ENCODE results near the gene ABLIM1. TPM values are rescaled to one million over a fixed set of nuclear protein-coding genes. Genes with fewer than 3 reads are reported as not detected.
A peak's percentile ranks its signal among the peaks of the same experiment; 100 is the strongest.

Gene ABLIM1
- polyA plus RNA-seq, 10 donors: 47.0 to 67.4 (median 52.4) TPM

DNA sequence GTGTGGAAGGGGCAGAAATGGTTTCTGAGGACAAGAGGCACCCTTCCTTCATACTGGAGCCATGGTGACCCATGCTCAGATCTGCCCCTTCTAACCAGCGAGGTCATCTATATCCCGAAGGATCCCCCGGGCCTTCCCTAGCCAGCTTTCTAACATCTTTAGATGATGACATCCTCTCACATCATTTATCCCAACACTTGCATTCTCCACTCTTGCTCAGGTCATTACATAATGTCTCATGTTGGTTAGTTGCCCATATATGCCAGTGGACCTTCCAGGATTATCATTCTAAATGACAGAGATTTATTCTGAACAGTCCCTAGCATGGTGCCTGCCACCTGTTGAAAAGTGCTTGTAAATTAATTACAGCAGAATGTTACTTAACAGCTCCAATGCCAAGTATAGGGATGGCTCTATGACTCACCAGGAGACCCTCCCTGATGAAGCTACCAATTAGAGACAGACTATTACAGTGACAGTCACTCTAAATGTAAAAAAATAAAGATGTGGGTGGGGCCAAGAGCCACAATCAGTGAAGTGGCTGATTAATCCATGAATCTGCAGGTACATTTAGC lies 22.6 kb upstream of the ABLIM1 start:
- DNase-seq: no peak

DNA sequence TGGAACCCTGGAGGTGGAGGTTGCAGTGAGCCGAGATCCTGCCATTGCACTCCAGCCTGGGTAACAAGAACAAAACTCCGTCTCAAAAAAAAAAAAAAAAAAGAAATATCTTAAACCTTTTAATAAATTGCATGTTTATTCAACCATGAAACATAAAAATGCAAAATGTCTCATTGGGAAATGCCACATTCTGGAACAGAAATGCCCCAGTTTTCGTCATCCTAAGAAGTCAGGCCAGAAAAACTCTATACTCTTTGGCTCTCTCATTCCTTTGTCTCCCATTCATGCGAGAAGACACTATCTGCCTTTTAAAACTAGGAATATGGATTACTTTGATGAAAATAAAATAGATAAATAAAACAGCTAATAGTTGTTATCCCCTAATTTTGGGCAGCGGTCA lies 21.5 kb upstream of the ABLIM1 start:
- no peak for DNase-seq

DNA sequence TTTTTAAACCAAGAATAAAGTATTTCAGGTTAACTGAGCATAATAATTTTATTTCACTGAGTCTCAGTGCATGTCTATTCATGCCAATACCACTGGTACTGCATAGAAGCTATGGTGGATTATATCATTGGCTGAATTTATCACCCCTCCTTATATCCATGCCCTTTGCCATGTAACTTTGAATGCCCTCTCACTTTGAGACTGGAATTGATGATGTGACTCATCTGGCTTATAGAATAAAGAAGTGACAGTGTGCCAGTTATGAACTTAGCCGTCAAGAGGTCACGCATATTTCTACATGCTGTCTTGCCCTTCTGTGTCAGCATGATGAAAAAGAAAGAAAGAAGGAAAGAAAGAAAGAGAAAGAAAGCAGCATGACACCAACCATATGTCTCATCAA lies 20.7 kb upstream of the ABLIM1 start:
- no peak for DNase-seq

DNA sequence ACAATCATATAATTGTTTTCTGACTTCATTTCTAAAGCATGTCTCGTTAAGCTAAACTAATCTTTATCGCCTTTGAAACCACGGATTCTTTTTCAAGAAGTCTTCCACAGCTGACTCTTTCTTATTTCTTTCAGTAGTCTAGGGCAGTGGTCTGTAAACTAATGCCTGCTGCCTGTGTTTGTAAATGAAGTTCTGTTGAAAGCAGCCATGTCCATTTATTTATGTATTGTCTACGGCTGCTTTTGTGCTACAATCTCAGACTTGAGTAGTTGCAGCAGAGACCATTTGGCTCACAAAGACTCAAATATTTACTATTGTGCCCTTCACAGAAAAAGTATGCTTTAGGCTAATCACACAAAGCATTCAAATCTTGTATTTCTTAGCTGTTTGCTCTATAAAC lies 20.3 kb upstream of the ABLIM1 start:
- no peak for DNase-seq

DNA sequence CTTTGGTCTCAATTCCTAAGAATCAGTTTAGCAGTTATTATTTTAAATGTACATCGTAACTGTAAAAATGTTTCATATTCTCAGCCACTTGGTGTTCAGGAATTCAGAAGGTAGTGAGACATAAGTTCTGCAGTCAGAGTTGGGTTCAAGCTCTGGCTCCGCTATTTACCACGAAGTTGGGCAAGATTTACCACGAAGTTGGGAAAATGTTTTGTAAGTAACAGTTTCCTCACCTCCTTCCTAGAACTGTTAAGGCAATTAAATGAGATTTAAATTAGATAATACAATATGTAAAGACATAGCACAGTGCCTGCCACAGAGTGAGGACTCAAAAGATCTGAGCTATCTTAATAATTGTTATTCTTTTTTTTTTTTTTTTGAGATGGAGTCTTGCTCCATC lies 16.3 kb upstream of the ABLIM1 start:
- no peak for DNase-seq

- DNase-seq: no peak
These were observed 11.6 kb upstream of the ABLIM1 start for GRCh38 chr10:114669648-114670047.

DNA sequence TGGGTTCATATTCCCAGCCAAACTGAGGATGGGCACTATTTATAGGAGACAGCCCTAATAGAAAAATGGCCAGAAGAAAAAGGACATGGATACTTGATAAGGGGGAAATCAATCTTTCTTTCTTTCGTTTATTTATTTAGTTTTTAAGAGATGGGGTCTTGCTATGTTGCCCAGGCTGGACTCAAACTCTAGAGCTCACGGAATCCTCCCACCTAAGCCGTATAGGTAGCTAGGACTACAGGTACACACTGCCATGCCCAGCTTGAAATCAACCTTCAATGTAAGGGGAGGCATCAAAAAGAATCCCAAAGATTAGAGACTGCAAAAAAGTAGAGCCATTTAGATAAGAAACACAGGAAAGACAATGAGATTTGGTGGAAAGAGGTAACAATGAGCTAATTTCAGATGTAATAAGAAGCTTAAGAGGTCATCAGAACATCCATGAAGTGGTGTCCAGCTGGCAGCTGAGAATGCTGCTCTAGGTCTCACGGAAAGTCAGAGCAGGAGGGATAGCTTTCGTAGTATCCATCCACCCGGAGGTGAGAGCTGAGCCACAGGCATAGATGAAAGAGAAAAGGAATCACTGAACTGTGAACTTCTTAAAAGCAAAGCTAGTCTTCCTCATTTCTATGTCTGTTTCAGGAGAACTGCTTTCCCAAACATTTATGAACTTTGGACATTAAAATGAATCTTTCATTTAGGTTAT lies 10.5 kb upstream of the ABLIM1 start:
- DNase-seq: no peak

- DNase-seq: no peak
These were observed 7.8 kb upstream of the ABLIM1 start for GRCh38 chr10:114665873-114666272.

DNA sequence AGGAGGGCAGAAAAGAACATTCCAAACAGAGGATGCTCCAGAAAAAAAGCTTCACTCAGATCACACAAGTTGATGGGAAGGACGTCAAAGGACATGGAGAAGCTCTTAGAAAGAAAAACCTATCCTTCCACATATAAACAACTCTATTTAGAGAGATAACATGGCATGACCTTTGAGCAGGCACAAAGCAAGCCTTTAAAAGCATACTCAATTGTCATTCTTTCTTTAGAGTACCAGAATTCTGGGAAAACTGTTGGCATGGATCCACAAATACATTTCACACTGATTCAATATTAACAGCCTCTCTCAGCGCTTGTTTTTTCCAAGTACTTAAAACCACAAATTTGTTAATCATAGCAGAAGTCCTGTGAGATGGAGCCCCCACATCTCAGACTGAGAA lies 7.3 kb upstream of the ABLIM1 start:
- no peak for DNase-seq

DNA sequence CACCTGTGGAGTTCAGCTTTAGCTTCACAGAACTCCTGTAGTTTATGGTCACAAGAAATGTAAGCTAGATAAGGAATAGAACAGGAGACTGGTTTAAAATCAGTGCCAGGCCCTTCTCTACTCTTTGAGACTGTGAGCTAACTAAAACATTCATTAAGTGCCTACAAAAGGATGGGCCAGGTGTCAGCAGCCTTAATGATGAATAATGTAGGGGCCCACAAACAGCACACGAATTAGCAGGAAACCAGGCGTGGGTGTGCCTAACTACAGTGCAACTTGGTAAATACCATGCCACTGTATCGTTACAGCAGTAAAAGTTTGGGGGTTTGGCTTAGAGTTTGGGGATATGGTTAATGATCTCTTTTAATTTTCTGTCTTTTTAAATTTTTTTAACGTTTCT lies 6.1 kb upstream of the ABLIM1 start:
- no peak for DNase-seq

GRCh38 chr10:114663626-114664025 lies 5.6 kb upstream of the ABLIM1 start:
- no peak for DNase-seq

DNA sequence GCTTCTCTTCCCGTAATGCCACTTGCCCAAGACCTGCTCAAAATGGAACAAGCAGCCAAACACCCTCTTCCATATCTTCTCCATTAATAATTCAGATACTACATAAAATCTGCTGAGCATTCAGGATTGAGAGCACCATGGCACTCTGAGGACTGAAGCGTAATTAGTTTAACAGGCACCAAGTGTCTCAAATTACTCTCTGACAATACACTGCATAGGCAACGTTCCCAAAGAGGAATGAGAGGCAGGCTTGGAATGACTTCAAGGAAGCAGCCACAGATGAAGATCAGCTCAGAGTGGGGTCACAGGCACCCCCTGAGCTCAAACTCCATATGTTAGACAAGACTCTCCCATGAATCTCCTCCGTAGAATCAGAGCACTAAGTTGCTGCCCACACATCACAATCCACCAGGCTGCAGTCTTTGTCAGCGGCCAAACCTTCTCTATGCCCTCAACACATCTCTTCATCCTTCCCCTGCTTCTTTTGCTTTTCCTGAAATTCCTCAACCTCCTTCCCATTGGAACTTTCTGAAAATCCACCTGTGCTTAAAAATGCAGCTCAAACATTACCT lies 4.7 kb upstream of the ABLIM1 start:
- peak in 1 of 3 donors; percentile 33 for DNase-seq

GRCh38 chr10:114661212-114661880 lies 3.3 kb upstream of the ABLIM1 start:
- DNase-seq: no peak

- DNase-seq: no peak
These were observed 2.4 kb downstream of the ABLIM1 start for GRCh38 chr10:114655671-114656070.

DNA sequence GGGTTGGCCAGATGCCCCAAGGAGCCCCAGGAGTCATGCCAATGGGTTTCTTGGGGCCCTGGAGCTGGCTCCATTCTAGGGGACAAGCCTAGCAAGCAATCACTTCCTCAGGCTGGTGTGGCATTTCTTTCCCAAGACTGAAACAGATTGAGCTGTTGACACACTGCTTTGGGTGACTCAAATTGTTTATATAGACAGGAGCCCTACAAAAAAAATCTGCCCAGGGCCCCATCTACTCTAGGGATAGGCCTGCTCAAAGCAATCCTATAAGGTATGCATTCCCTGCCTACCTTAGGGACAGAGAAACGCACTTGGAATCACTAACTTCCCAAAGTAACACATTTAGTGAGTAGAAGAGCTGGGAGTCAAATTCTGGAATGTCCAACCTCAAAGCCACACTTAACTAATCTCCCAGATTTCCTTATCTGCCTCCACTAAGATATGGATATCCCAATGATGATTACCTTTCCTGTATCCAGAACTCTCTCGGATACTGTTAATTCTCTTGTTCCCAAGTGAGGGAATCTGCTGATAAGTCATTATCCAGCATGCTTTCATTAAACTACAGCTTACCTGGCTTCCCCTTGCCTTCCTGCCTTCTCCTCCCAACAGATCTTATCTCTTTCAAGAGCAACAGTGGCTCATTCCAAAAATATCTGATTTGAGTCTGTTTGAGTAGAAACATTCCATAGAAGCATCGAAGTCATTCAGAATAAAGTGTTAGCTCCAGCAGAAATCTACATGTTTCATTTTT lies 3.1 kb downstream of the ABLIM1 start:
- DNase-seq: no peak

DNA sequence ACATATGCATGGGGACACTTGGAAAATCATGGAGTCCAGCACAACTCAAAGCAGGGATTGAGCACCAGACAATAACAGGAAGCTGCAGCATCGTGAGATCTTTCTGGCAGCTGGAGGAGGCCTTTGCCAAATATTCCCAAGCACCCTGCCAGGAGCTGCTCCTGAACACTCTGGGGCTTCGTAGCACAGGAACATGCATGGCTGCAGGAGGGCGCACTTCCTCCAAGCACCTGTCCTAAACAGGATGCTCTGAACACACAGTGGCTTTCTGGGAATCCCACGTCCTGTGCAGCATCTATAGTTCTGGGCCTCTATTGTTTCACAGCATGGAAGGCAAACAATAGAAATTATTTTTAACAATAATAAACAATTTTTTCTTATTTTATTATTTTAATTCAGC lies 4.1 kb downstream of the ABLIM1 start:
- DNase-seq: peak in 1 of 3 donors; percentile 44

GRCh38 chr10:114652402-114653368 lies 5.4 kb downstream of the ABLIM1 start:
- no peak for DNase-seq

DNA sequence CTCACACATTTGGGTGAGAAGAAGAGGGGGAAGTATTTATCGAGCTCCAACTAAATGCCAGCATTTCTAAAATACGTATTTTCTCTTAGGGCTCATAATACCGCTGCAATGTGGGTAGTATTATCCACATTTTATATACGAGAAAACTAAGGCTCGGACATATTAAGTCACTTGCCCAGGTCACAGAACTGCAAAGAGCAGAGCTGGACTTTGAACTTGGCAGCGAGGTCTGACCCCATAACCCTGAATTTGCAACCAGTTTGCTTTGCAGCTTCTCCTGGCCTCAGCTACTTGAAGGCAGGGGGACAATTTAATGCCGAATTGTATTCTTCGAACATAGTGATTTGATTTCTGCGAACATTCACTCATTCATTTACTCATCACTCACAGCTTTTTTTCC lies 7.2 kb downstream of the ABLIM1 start:
- no peak for DNase-seq

- DNase-seq: no peak
These were observed 7.8 kb downstream of the ABLIM1 start for GRCh38 chr10:114650266-114650665.

DNA sequence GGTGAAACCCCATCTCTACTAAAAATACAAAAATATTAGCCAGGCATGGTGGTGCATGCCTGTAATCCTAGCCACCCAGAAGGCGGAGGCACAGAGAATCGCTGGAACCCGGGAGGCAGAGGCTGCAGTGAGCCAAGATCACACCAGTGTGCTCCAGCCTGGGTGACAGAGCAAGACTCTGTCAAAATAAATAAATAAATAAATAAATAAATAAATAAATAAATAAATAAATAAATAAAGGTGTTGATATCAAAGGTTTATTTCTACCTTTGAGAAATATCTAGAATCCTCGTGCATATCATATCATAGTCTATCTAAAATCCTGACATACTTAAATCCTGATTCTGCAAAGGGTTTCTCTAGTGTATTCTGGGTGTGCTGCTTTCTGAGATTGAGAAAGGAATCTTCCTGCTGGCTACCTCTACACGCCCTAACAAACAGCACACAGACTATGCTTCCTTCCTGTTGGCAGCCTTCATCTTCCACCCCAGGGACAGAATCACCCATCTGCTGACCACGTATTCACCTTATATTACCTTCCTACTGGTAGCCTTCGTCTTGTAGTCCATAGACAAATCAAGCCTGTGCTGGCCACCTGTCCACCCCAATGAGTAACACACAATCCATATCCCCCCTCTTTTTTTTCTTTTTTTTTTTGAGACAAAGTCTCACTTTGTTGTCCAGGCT lies 8.7 kb downstream of the ABLIM1 start:
- no peak for DNase-seq

All from muscle of back (tissue), 11 donors.